Naive thymus-derived CD8-positive, alpha-beta T cell (primary cell): ENCODE measurements around the gene FCRL3. TPM values are rescaled to one million over a fixed set of nuclear protein-coding genes. Genes with fewer than 3 reads are reported as not detected.
"Not testable (repeated sequence)": the region's sequence is repeated elsewhere in the genome, so short reads cannot be mapped to it uniquely, and the experiment has no call there.

Experiments
- ATAC-seq, 2 donors: fragments of 150-1000 bp; cut with Tn5 transposase in 1 of 2; sonication (Bioruptor Pico), chemical (Tn5 transposase) in 1 of 2; 1 replicate in 1 of 2; 2 replicates in 1 of 2; pipeline ENCODE4 v1.10.0; 2021; ENCODE audit warnings: mild to moderate bottlenecking in 2 of 2, moderate library complexity in 2 of 2
- POLR2A ChIA-PET: fragments of 350-600 bp; sonication (Branson Sonifier 250); formaldehyde crosslinking; loops from one replicate; lab custom pipeline; 2021; ENCODE audit warnings: antibody characterized with exemption; lab: Charles Lee
- DNase-seq, 10 donors: peaks; one replicate each; pipeline versions ENCODE4 v3.0.0 to v3.0.0-alpha.2; 2020 to 2022
- H3K27ac Mint-ChIP-seq, 10 donors: one replicate each; pipeline ENCODE4 v1.8.0; 2020 to 2022; ENCODE audit warnings: mild to moderate bottlenecking in 10 of 10, mixed read lengths in 10 of 10, moderate library complexity in 4 of 10, inconsistent platforms in 1 of 10
- H3K27me3 Mint-ChIP-seq, 5 donors: one replicate each; pipeline ENCODE4 v1.8.0; 2021 to 2022; ENCODE audit warnings: mixed read lengths in 5 of 5
- H3K36me3 Mint-ChIP-seq, 3 donors: one replicate each; pipeline ENCODE4 v1.8.0; 2020 to 2022; ENCODE audit warnings: mixed read lengths in 3 of 3, mild to moderate bottlenecking in 2 of 3, inconsistent platforms in 1 of 3
- H3K4me1 Mint-ChIP-seq, 4 donors: one replicate each; pipeline ENCODE4 v1.8.0; 2021 to 2022; ENCODE audit warnings: mixed read lengths in 4 of 4
- H3K4me3 Mint-ChIP-seq, 10 donors: one replicate each; pipeline ENCODE4 v1.8.0; 2020 to 2022; ENCODE audit warnings: mild to moderate bottlenecking in 10 of 10, mixed read lengths in 10 of 10, moderate library complexity in 6 of 10, inconsistent platforms in 1 of 10
- H3K9me3 Mint-ChIP-seq, 9 donors: one replicate each; pipeline ENCODE4 v1.8.0; 2020 to 2022; ENCODE audit warnings: mixed read lengths in 9 of 9, mild to moderate bottlenecking in 3 of 9, inconsistent platforms in 1 of 9, moderate library complexity in 1 of 9
- polyA plus RNA-seq, 3 donors: library from polyadenylated mRNA; unstranded; fragments of 300-500 nt; fragmentation: Illumina TruSeq; gene quantifications; one replicate each; pipeline ENCODE4 v1.2.3, GENCODE V29; 2021
- total RNA-seq, 8 experiments: library from RNA in 2 of 8; stranded (reverse) in 2 of 8; gene quantifications; one replicate each; pipeline ENCODE4 v1.2.3 and lab custom pipeline; 2021 to 2026

Gene FCRL3, protein sequence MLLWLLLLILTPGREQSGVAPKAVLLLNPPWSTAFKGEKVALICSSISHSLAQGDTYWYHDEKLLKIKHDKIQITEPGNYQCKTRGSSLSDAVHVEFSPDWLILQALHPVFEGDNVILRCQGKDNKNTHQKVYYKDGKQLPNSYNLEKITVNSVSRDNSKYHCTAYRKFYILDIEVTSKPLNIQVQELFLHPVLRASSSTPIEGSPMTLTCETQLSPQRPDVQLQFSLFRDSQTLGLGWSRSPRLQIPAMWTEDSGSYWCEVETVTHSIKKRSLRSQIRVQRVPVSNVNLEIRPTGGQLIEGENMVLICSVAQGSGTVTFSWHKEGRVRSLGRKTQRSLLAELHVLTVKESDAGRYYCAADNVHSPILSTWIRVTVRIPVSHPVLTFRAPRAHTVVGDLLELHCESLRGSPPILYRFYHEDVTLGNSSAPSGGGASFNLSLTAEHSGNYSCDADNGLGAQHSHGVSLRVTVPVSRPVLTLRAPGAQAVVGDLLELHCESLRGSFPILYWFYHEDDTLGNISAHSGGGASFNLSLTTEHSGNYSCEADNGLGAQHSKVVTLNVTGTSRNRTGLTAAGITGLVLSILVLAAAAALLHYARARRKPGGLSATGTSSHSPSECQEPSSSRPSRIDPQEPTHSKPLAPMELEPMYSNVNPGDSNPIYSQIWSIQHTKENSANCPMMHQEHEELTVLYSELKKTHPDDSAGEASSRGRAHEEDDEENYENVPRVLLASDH
- total RNA-seq (1 to 10 TPM; 6.3 to 8.6 TPM), polyA plus RNA-seq (10 to 100 TPM in 1 of 3 donors, 1 to 10 TPM in 2; 1.3 to 30.5 (median 2.1) TPM), total RNA-seq (lab: John Stamatoyannopoulos, UW) (0 to 0.19 (median 0) reads per million in 6 experiments)

DNA sequence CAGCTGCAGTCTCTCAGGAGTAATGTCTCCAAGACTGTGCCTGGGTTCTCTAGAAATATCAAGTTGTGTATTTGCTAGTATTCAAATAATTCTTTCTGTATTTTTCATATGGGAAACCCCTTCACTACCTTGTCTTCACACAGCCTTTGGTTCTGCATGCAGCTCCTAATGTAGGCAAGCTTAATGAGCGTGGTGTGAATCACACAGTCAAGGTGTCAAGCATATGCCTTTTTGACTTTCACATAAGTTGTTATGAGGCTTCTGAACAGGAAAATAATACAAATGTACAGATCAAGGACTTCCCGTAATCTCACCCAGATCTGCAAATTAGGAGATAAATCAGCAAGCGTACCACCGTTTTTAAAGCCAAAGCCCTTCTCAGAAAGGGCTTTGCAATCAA, at the start of gene FCRL3:
Gene FCRL3, minus strand, starts transcription at position 38 of the 400 bp plus-strand sequence. CDS start 280 bp downstream, outside the sequence.
- H3K9me3 Mint-ChIP-seq, result peaks cover 0 to 2% (median 0%) of the 10 kb centered on the region in 9 donors
- ATAC-seq, result peak in 1 of 2 donors; percentile 44
- H3K27ac Mint-ChIP-seq, result peak within 1 kb of the TSS in 4 of 10 donors; percentile 45 to 81 (median 54)
- peak within 1 kb of the TSS in 5 of 10 donors; percentile 5 to 80 (median 57) for H3K4me3 Mint-ChIP-seq
- POLR2A ChIA-PET, result no interaction called here
- H3K36me3 Mint-ChIP-seq, result no peaks in the 10 kb centered on the region
- peaks cover 0 to 75% (median 0%) of the 10 kb centered on the region in 4 donors for H3K4me1 Mint-ChIP-seq
- DNase-seq, result no peak
- H3K27me3 Mint-ChIP-seq, result peaks cover 2 to 15% (median 8%) of the 10 kb centered on the region in 5 donors

DNA sequence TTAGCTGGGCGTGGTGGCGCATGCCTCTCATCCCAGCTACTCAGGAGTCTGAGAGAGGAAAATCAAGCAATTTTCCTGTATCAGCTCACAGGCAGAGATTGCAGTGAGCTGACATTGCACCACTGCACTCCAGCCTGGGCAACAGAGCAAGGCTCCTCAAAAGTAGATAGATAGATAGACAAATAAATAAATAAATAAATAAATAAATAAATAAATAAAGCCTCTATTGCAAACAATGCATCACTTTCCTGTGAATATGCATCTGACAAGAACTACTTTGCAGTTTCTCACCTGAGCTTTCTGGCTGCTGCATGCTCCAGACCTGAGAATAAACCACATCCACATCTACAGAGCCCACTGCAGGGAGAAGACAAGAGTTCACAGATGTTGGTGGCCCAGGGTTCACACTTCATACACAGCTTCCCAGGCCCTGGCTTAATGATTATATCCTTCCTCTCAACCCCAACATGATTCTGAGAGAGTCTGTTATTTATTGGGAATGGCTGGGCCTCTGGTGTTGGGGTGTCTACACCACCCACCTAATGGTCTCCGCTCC, 47.8 kb upstream of the FCRL3 start:
- ATAC-seq, result no peak
- POLR2A ChIA-PET, result no interaction called here
- Mint-ChIP-seq H3K27me3 (peaks cover 0 to 8% (median 0%) of the 10 kb centered on the region in 5 donors), H3K9me3 (no peaks in the 10 kb centered on the region), H3K4me3 (no peak overlapping the region), H3K4me1 (peaks cover 0 to 7% (median 0%) of the 10 kb centered on the region in 4 donors), H3K27ac (no peak overlapping the region), H3K36me3 (no peaks in the 10 kb centered on the region)
- no peak for DNase-seq

DNA sequence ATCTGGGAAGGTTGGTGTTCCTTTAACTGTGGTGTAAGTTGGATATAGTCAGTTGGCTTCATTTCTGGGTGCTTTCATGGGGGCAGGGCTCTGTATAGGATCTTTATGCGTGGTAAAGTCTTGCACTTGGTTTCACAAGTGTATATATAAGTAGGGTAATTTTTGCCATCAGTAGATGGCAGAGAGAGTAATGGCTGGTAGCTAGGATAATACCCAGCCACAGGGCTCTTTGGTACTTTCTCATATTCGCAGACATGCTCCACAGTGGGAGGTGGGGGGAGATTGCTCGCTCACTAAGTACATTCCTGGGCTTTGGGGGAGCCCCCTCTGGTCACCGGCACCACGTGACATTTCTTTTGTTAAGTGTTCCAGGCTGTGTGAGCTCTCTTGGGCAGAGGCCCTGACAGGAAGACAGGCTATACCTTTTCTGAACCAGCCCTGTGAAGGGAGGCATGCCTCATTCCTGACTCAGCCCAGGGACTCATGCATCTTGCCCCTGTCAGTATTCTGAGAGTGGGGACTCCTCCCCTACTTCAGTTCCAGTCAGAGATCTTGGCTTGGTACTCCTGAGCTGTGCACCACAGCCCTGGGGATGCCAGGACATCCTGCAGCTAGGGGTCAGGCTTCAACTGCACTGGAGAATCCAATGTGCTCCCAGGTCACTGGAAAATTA, 38.8 kb upstream of the FCRL3 start:
- no peak overlapping the region for H3K4me3 Mint-ChIP-seq
- peaks cover 0 to 11% (median 4%) of the 10 kb centered on the region in 5 donors for H3K27me3 Mint-ChIP-seq
- H3K27ac Mint-ChIP-seq, result no peak overlapping the region
- ATAC-seq (no peak), DNase-seq (no peak)
- POLR2A ChIA-PET, result no interaction called here
- H3K9me3 Mint-ChIP-seq, result peaks cover 0 to 8% (median 0%) of the 10 kb centered on the region in 9 donors
- peaks cover 0 to 23% (median 0%) of the 10 kb centered on the region in 4 donors for H3K4me1 Mint-ChIP-seq
- no peaks in the 10 kb centered on the region for H3K36me3 Mint-ChIP-seq

DNA sequence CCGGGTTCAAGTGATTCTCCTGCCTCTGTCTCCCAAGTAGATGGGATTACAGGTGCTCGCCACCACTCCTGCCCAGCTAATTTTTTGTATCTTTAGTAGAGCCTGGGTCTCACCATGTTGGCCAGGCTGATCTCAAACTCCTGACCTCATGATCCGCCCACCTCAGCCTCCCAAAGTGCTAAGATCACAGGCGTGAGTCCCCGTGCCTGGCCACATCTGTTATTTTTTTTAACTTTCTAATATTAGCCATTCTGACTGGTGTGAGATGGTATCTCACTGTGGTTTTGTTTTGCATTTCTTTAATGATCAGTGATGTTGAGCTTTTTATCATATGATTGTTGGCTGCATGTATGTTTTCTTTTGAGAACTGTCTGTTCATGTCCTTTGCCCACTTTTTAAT, 35.4 kb upstream of the FCRL3 start:
- H3K27me3 Mint-ChIP-seq, result peaks cover 0 to 11% (median 1%) of the 10 kb centered on the region in 5 donors
- H3K9me3 Mint-ChIP-seq, ATAC-seq, DNase-seq, H3K4me3 Mint-ChIP-seq, H3K27ac Mint-ChIP-seq, POLR2A ChIA-PET, H3K36me3 Mint-ChIP-seq: not testable (repeated sequence)
- peaks cover 0 to 35% (median 0%) of the 10 kb centered on the region in 4 donors for H3K4me1 Mint-ChIP-seq

DNA sequence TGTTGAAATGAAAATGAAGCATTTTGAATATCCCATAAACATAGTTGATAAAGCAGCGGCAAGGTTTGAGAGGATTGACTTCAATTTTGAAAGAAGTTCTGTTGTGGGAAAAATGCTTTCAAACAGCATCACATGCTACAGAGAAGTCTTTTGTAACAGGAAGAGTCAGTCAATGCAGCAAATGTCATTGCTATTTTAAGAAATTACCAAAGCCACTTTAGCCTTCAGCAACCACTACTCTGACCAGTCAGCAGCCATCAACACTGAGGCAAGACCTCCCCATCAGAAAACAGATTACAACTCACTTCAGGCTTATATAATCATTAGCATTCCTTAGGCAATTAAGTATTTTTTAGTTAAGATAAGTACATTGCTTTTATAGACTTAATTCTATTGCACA, 33.8 kb upstream of the FCRL3 start:
- Mint-ChIP-seq H3K4me1 (peaks cover 0 to 40% (median 0%) of the 10 kb centered on the region in 4 donors), H3K4me3 (no peak overlapping the region), H3K36me3 (no peaks in the 10 kb centered on the region), H3K9me3 (peaks cover 0 to 3% (median 0%) of the 10 kb centered on the region in 9 donors), H3K27me3 (peaks cover 0 to 11% (median 0%) of the 10 kb centered on the region in 5 donors), H3K27ac (peak overlapping the region in 1 of 10 donors; percentile 1)
- DNase-seq, result no peak
- ATAC-seq, result no peak
- POLR2A ChIA-PET, result no interaction called here

DNA sequence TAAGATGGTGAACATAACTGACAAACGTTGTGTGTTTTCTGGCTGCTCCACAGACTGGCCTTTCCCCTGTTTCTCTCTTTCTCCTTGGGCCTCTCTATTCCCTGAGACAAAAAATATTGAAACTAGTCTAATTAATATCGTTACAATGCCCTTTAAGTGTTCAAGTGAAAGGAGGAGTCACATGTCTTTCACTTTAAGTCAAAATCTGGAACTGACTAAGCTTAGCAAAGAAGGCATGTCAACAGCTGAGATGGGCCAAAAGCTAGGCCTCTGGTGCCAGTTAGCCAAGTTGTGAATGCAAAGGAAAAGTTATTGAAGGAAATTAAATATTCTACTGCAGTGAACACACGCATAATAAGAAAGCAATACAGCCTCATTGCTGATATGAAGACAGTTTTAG, 32.2 kb upstream of the FCRL3 start:
- POLR2A ChIA-PET, result no interaction called here
- Mint-ChIP-seq H3K36me3 (no peaks in the 10 kb centered on the region), H3K9me3 (peaks cover 0 to 4% (median 0%) of the 10 kb centered on the region in 9 donors), H3K27ac (peak overlapping the region in 1 of 10 donors; percentile 11), H3K4me1 (peaks cover 0 to 42% (median 0%) of the 10 kb centered on the region in 4 donors), H3K4me3 (no peak overlapping the region), H3K27me3 (peaks cover 0 to 11% (median 0%) of the 10 kb centered on the region in 5 donors)
- ATAC-seq, result no peak
- DNase-seq, result no peak

DNA sequence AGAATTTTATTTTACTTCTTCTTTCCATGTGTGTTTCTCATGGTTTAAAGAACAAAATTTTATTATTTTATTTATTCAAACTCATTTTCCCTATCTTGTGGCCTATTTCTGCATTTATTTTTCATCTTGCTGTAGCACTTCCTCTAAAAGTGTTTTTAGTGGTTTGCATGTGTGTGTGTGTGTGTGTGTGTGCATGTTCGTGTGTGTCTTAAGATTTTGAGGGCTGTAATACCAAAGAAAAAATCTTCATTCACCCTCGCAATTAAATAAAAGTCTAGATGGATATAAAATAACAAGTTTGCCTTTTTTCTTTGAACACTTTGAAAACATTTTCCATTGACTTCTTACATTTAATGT, 24.6 kb upstream of the FCRL3 start:
- POLR2A ChIA-PET, result no interaction called here
- ATAC-seq, result no peak
- H3K4me1 Mint-ChIP-seq, result peaks cover 0 to 63% (median 13%) of the 10 kb centered on the region in 4 donors

DNA sequence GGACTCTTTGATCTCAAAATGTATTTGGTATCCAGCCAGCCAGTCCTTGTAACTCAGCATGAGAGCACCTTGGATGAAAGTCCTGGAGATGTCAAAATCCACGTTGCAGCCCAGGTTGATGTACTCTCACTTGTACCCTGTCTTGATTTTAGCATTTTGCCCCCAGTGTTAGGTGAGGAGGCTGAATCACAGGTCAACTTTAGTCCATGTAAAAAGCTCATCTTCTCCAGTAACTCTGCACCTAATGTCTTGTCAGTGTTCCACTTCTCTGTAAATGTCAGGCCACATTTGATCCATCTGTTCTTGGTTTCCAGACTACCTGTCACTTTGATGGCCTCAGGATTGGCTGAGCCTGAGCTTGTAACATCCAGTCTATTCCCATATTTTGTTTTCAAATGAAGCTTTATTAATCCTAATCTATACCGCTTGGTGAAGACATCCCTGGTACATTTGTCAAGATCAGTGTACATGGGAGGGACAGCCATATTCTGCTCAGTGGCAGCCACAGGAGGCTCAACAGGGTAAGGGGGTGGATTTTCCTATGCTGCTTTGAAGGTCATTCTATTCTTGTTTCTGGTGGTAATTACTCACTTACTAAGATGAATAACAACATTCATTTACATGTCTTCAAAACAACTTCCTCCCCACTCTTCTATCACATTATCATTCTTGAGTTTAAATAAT, 24.1 kb upstream of the FCRL3 start:
- peak overlapping the region in 1 of 10 donors; percentile 59 for H3K4me3 Mint-ChIP-seq
- H3K9me3 Mint-ChIP-seq, result peaks cover 0 to 28% (median 13%) of the 10 kb centered on the region in 9 donors
- DNase-seq, result no peak
- H3K27ac Mint-ChIP-seq, result peak overlapping the region in 5 of 10 donors; percentile 7 to 75 (median 42)
- peaks cover 0 to 63% (median 13%) of the 10 kb centered on the region in 4 donors for H3K4me1 Mint-ChIP-seq
- peak in 1 of 2 donors; percentile 46 for ATAC-seq
- H3K27me3 Mint-ChIP-seq, result peaks cover 0 to 12% (median 2%) of the 10 kb centered on the region in 5 donors
- peaks cover 3 to 20% (median 9%) of the 10 kb centered on the region in 3 donors for H3K36me3 Mint-ChIP-seq
- POLR2A ChIA-PET, result no interaction called here

More for the DNA sequence above, 24.6 kb upstream of the FCRL3 start:
- Mint-ChIP-seq H3K27ac (peak overlapping the region in 2 of 10 donors; percentile 56 to 75), H3K4me3 (peak overlapping the region in 1 of 10 donors; percentile 40), H3K36me3 (peaks cover 3 to 20% (median 9%) of the 10 kb centered on the region in 3 donors), H3K27me3 (peaks cover 0 to 12% (median 2%) of the 10 kb centered on the region in 5 donors), H3K9me3 (peaks cover 0 to 28% (median 13%) of the 10 kb centered on the region in 9 donors)
- peak in 3 of 10 donors; percentile 17 to 26 (median 26) for DNase-seq

DNA sequence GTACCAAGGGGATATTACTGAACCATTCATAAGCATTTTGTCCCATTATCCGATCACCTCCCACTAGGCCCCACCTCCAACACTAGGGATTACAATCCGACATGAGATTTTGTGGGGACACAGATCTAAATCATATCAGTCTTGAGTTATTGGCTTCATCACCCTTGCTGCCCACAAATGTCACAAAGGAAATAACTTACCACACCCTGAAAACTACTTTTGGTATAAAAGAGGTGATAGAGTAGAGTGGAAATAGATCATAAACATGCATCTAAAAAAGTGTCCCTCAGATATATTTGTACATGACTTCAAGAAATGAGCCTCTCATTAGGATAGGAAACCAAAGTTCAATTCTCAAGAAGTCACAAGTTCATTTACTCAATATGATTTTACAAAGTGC, 22.6 kb upstream of the FCRL3 start:
- H3K4me3 Mint-ChIP-seq, result peak overlapping the region in 1 of 10 donors; percentile 38
- DNase-seq (peak in 1 of 10 donors; percentile 11), ATAC-seq (no peak)
- POLR2A ChIA-PET, result no interaction called here
- H3K36me3 Mint-ChIP-seq, result peaks cover 3 to 20% (median 9%) of the 10 kb centered on the region in 3 donors
- H3K27me3 Mint-ChIP-seq, result peaks cover 0 to 12% (median 2%) of the 10 kb centered on the region in 5 donors
- peaks cover 0 to 28% (median 15%) of the 10 kb centered on the region in 9 donors for H3K9me3 Mint-ChIP-seq
- H3K4me1 Mint-ChIP-seq, result peaks cover 0 to 58% (median 13%) of the 10 kb centered on the region in 4 donors
- peak overlapping the region in 3 of 10 donors; percentile 8 to 53 (median 24) for H3K27ac Mint-ChIP-seq

DNA sequence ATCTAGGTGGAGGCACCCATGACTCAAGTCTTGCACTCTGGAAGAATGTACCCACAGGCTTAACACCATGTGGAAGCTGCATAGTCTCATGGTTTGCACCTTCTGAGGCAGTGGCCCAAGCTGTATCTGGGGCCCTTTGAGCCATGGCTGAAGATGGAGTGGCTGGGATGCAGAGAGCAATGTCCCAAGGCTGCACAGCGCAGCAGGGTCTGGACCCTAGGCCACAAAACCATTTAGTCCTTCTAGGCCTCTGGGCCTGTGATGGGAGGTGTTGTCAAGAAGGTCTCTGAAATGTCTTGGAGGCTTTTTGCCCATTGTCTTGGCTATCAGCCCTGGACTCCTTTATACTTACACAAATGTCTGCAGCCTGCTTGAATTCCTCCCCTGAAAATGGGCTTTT, 21.4 kb upstream of the FCRL3 start:
- H3K4me3 Mint-ChIP-seq, result no peak overlapping the region
- H3K27ac Mint-ChIP-seq, result no peak overlapping the region
- H3K9me3 Mint-ChIP-seq, result peaks cover 0 to 26% (median 15%) of the 10 kb centered on the region in 9 donors
- H3K27me3 Mint-ChIP-seq, result peaks cover 0 to 12% (median 0%) of the 10 kb centered on the region in 5 donors
- peaks cover 3 to 20% (median 9%) of the 10 kb centered on the region in 3 donors for H3K36me3 Mint-ChIP-seq
- ATAC-seq (no peak), DNase-seq (no peak)
- POLR2A ChIA-PET, result no interaction called here
- H3K4me1 Mint-ChIP-seq, result peaks cover 0 to 47% (median 13%) of the 10 kb centered on the region in 4 donors

DNA sequence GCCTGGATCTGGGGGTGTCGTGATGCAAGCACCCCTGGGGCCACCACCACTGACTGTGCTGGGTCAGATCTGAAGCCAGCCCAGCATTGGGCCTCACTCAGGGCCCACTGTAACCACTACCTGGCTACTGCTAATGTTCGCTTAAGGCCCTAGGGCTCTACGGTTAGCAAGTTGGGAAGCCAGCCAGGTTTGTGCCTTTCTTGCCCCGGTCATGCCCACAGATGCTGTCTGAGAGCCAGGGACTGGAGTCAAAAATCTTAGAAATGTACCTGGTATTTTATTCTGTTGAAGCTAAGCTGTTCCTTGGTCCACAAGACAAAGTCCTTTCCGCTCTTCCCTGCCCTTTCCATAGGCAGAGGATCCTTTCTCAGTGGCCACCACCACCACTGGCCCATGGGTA, 15.2 kb upstream of the FCRL3 start:
- Mint-ChIP-seq H3K4me3 (no peak overlapping the region), H3K4me1 (peaks cover 0 to 11% (median 0%) of the 10 kb centered on the region in 4 donors), H3K9me3 (peaks cover 0 to 5% (median 1%) of the 10 kb centered on the region in 9 donors), H3K27ac (no peak overlapping the region), H3K36me3 (peaks cover 1 to 2% (median 1%) of the 10 kb centered on the region in 3 donors), H3K27me3 (peaks cover 0 to 1% (median 0%) of the 10 kb centered on the region in 5 donors)
- no peak for DNase-seq
- no peak for ATAC-seq
- POLR2A ChIA-PET, result no interaction called here
